SK-N-SH treated with all-trans-retinoic acid at 6 μM for 48 hours (cell line): Measurements from ENCODE around the gene CHST15.

Experiments
- ATAC-seq: fragments of 200-7000 bp; cut with Tn5 transposase; 3 replicates; pipeline ENCODE4 v1.9.1; 2020; ENCODE audit warnings: mild to moderate bottlenecking, moderate library complexity
- CSDC2 ChIP-seq: fragments of 250-450 bp; sonication (Bioruptor Pico); IDR thresholded peaks from 2 replicates; pipeline ENCODE4 v1.5.0; 2020; ENCODE audit warnings: mild to moderate bottlenecking, moderate library complexity
- ESRRG ChIP-seq: fragments of 250-450 bp; sonication (Bioruptor Pico); IDR thresholded peaks from 2 replicates; pipeline ENCODE4 v1.6.1; 2021; ENCODE audit warnings: mild to moderate bottlenecking
- GLIS3 ChIP-seq: fragments of 250-450 bp; sonication (Bioruptor Pico); IDR thresholded peaks from 2 replicates; pipeline ENCODE4 v1.5.0; 2020; ENCODE audit warnings: mild to moderate bottlenecking, moderate library complexity
- SNAI2 ChIP-seq: fragments of 250-450 bp; sonication (Bioruptor Pico); IDR thresholded peaks from 2 replicates; pipeline ENCODE4 v1.5.0; 2020; ENCODE audit warnings: mild to moderate bottlenecking, moderate library complexity
- TOX ChIP-seq: fragments of 250-450 bp; sonication (Bioruptor Pico); IDR thresholded peaks from 2 replicates; pipeline ENCODE4 v1.8.0; 2021; ENCODE audit warnings: mild to moderate bottlenecking, moderate library complexity, borderline replicate concordance
- ZC3H10 ChIP-seq: fragments of 250-450 bp; sonication (Bioruptor Pico); IDR thresholded peaks from 2 replicates; pipeline ENCODE4 v1.5.1; 2021; ENCODE audit warnings: mild to moderate bottlenecking, moderate library complexity
- ZFP3 ChIP-seq: fragments of 250-450 bp; sonication (Bioruptor Pico); IDR thresholded peaks from 2 replicates; pipeline ENCODE4 v1.5.0; 2020; ENCODE audit warnings: mild to moderate bottlenecking, moderate library complexity
- ZNF565 ChIP-seq: fragments of 450-650 bp; formaldehyde crosslinking; conservative IDR thresholded peaks from 2 replicates; pipeline ENCODE4 v1.5.0; 2020; ENCODE audit warnings: low read depth, mild to moderate bottlenecking, moderate library complexity
- ZNF70 ChIP-seq: fragments of 450-650 bp; formaldehyde crosslinking; IDR thresholded peaks from 2 replicates; pipeline ENCODE4 v1.5.0; 2020; ENCODE audit warnings: mild to moderate bottlenecking, moderate library complexity
- ZNF8 ChIP-seq: fragments of 450-650 bp; formaldehyde crosslinking; IDR thresholded peaks from 2 replicates; pipeline ENCODE4 v1.5.0; 2020; ENCODE audit warnings: mild to moderate bottlenecking, moderate library complexity
- TF ChIP-seq, protein P1 (sequence below): fragments of 250-450 bp; sonication (Bioruptor Pico); IDR thresholded peaks from 2 replicates; pipeline ENCODE4 v1.8.0; 2021; ENCODE audit warnings: low read depth, mild to moderate bottlenecking, moderate library complexity, borderline replicate concordance
- TF ChIP-seq, protein P2 (sequence below): fragments of 250-450 bp; sonication (Bioruptor Pico); IDR thresholded peaks from 2 replicates; pipeline ENCODE4 v1.8.0; 2020; ENCODE audit warnings: mild to moderate bottlenecking, moderate library complexity, borderline replicate concordance
- TF ChIP-seq, protein P3 (sequence below): fragments of 250-450 bp; sonication (Bioruptor Pico); IDR thresholded peaks from 2 replicates; pipeline ENCODE4 v1.5.0; 2020; ENCODE audit warnings: mild to moderate bottlenecking, moderate library complexity
- TF ChIP-seq, protein P4 (sequence below): fragments of 250-450 bp; sonication (Bioruptor Pico); IDR thresholded peaks from 2 replicates; pipeline ENCODE4 v1.5.1; 2020; ENCODE audit warnings: low read depth, mild to moderate bottlenecking, moderate library complexity

The CHST15 gene

DNA sequence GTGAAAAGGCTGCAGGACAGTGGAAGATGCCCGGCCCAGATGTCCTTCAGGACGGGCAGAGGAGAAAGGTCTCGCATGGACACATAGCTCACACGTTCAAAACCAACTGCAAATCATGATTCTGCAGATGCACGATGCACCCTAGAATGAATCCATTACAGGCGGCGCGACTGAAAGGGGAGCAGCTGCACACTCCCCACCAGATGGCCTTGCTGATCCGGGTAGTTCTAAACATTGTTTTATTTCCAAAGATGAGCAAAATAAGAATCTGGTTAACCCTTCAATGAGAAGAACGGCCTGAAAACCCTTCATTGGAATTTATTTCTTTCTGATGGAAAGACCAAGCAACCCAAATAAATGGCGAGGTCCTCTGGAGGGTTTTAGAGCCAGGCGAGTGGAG, 33.8 kb downstream of the CHST15 start:
- TF ChIP-seq GLIS3 (CRISPR knock-in tag) (no peak), ZC3H10 (CRISPR knock-in tag) (no peak), SNAI2 (CRISPR knock-in tag) (no peak), ZNF8 (CRISPR knock-in tag) (no peak)
- TF ChIP-seq, protein P1, sequence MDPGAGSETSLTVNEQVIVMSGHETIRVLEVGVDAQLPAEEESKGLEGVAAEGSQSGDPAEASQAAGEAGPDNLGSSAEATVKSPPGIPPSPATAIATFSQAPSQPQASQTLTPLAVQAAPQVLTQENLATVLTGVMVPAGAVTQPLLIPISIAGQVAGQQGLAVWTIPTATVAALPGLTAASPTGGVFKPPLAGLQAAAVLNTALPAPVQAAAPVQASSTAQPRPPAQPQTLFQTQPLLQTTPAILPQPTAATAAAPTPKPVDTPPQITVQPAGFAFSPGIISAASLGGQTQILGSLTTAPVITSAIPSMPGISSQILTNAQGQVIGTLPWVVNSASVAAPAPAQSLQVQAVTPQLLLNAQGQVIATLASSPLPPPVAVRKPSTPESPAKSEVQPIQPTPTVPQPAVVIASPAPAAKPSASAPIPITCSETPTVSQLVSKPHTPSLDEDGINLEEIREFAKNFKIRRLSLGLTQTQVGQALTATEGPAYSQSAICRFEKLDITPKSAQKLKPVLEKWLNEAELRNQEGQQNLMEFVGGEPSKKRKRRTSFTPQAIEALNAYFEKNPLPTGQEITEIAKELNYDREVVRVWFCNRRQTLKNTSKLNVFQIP (CRISPR knock-in tag): no peak
- TF ChIP-seq, protein P2, sequence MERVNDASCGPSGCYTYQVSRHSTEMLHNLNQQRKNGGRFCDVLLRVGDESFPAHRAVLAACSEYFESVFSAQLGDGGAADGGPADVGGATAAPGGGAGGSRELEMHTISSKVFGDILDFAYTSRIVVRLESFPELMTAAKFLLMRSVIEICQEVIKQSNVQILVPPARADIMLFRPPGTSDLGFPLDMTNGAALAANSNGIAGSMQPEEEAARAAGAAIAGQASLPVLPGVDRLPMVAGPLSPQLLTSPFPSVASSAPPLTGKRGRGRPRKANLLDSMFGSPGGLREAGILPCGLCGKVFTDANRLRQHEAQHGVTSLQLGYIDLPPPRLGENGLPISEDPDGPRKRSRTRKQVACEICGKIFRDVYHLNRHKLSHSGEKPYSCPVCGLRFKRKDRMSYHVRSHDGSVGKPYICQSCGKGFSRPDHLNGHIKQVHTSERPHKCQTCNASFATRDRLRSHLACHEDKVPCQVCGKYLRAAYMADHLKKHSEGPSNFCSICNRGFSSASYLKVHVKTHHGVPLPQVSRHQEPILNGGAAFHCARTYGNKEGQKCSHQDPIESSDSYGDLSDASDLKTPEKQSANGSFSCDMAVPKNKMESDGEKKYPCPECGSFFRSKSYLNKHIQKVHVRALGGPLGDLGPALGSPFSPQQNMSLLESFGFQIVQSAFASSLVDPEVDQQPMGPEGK (CRISPR knock-in tag): no peak
- ATAC-seq: no peak

DNA sequence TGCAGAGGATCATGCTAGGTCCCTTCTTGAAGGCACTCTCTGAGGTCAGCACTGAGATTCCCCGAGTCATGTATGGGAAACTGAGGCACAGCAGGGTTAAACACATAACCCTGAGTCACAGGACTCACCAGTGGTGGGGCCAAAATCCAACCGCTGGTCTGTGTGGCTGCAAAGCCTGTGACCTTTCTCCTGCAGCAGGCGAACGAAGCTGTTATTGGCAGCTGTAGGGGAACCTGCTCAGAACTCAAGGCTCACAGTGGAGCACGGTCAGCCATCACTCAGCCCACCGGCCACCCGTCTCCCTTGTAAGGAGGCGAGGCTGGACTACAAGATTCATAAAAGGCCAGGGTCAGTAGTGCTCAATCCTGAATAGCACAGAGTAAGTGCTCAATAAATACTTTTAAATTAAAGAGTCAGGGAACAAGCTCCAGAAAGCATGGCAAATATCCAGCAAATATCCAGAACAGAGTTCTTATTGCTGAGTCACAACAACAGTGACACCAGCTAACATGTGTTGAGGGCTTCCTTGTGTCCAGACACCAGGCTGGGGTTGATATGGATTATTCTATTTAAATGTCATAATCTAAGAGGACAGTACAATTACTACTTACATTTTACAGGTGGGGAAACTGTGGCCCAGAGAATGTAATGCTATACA, 34.9 kb downstream of the CHST15 start:
- ATAC-seq: no peak
- TF ChIP-seq ZFP3: no peak
- TF ChIP-seq, all 23 proteins: peak for 0

DNA sequence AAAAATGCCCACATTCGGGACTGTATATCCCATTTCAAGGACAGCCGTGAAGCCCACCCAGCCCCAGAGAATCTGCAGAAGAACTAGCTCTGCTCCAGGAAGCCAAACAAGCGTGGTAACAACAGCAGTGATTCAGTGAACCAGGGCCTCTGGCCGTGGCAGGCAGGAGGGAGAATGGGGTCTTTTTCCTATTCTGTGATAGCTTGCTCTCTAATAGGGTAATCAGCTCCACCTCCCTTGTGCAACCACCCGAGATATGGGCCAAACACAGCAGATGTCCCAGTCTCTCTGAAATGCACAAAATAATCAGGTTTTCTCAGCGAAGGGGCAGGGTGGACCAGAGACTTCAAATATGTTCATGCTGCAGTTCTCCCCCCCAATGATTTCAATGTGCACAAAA, 35.8 kb downstream of the CHST15 start:
- no peak for TF ChIP-seq ZFP3
- no peak for TF ChIP-seq GLIS3 (CRISPR knock-in tag)
- TF ChIP-seq, protein P3, sequence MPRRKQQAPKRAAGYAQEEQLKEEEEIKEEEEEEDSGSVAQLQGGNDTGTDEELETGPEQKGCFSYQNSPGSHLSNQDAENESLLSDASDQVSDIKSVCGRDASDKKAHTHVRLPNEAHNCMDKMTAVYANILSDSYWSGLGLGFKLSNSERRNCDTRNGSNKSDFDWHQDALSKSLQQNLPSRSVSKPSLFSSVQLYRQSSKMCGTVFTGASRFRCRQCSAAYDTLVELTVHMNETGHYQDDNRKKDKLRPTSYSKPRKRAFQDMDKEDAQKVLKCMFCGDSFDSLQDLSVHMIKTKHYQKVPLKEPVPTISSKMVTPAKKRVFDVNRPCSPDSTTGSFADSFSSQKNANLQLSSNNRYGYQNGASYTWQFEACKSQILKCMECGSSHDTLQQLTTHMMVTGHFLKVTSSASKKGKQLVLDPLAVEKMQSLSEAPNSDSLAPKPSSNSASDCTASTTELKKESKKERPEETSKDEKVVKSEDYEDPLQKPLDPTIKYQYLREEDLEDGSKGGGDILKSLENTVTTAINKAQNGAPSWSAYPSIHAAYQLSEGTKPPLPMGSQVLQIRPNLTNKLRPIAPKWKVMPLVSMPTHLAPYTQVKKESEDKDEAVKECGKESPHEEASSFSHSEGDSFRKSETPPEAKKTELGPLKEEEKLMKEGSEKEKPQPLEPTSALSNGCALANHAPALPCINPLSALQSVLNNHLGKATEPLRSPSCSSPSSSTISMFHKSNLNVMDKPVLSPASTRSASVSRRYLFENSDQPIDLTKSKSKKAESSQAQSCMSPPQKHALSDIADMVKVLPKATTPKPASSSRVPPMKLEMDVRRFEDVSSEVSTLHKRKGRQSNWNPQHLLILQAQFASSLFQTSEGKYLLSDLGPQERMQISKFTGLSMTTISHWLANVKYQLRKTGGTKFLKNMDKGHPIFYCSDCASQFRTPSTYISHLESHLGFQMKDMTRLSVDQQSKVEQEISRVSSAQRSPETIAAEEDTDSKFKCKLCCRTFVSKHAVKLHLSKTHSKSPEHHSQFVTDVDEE (CRISPR knock-in tag): no peak
- no peak for TF ChIP-seq ZNF70 (CRISPR knock-in tag)
- no peak for TF ChIP-seq TOX (CRISPR knock-in tag)
- TF ChIP-seq, protein P4, sequence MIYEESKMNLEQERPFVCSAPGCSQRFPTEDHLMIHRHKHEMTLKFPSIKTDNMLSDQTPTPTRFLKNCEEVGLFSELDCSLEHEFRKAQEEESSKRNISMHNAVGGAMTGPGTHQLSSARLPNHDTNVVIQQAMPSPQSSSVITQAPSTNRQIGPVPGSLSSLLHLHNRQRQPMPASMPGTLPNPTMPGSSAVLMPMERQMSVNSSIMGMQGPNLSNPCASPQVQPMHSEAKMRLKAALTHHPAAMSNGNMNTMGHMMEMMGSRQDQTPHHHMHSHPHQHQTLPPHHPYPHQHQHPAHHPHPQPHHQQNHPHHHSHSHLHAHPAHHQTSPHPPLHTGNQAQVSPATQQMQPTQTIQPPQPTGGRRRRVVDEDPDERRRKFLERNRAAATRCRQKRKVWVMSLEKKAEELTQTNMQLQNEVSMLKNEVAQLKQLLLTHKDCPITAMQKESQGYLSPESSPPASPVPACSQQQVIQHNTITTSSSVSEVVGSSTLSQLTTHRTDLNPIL: no peak
- no peak for TF ChIP-seq ESRRG
- TF ChIP-seq, protein P1 (CRISPR knock-in tag): no peak
- no peak for TF ChIP-seq ZNF8 (CRISPR knock-in tag)
- TF ChIP-seq SNAI2 (CRISPR knock-in tag): no peak
- TF ChIP-seq CSDC2 (CRISPR knock-in tag): no peak
- ATAC-seq: no peak

DNA sequence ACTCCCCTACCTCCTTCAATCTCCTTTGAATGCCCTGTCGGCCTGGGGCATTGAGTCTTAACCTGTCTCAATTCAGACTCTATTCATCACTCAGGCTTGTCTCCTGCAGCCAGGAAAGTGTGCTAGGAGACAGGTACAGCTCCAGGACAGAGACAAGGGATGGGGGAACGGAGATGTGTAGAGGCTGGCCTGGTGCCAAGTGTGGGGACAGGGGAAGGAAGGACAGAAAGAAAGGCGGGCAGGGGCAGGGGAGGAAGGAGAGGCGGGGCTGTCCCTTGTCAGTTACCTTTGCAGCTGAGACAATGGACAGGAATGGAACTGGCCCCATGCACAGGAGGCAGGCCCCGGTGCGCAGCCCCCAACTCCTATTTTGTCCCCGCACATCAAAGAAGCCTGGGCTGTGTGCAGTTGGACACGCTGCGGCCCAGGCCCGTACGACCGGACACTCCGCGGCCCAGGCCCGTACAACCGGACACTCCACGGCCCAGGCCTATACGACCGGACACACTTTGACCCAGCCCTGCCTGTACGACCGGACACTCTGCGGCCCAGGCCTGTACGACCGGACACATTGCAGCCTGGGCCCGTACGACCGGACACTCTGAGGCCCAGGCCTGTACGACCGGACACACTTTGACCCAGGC, 36.9 kb downstream of the CHST15 start:
- TF ChIP-seq TOX (CRISPR knock-in tag) (no peak), ZNF8 (CRISPR knock-in tag) (no peak), ZNF565 (no peak)
- TF ChIP-seq, protein P1 (CRISPR knock-in tag): no peak
- no peak for ATAC-seq
